ENCODE measurements around the gene U2AF2. TPM values are rescaled to one million over a fixed set of nuclear protein-coding genes. Genes with fewer than 3 reads are reported as not detected.

U2AF2 gene
- total RNA-seq, 1 experiment from 2014 or later: 183 TPM

- Histone ChIP-seq H3K4me1 (replicated peaks) (peaks cover 46% of the 10 kb centered on the region), H3K27me3 (replicated peaks) (no peaks in the 10 kb centered on the region), H3K36me3 (peaks cover 46% of the 10 kb centered on the region), H3K9me3 (replicated peaks) (no peaks in the 10 kb centered on the region), H3K27ac (no peak within 1 kb of the TSS), H3K4me3 (peak within 1 kb of the TSS; percentile 63)
- peak; percentile 74 to 76 for DNase-seq (ENCODE audit: low read depth in 1 of 2, low spot score in 2 of 2)
Observed at GRCh38 chr19:55643003-55643886, 11.6 kb upstream of the U2AF2 start, which contains the start of gene ZNF581. ZNF581 (plus strand) TSS chr19:55643649; CDS start chr19:55644572, 923 bp downstream.

DNA sequence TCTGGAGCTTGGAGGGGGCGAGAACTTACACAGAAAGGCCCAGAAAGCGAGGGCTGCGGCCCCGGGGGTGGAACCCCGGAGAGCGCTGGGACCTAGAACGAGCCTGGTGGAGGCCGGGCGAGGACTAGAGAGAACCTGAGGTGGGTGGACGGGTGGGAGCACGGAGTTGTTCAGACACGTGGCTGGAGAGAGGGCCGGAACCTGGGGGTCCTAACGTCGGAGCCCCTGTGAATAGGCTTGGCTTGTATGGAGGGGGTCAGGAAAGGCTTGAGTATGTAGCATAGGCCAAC is 11.0 kb upstream of the U2AF2 start:
- H3K27me3 ChIP-seq (replicated peaks): no peaks in the 10 kb centered on the region
- peaks cover 43% of the 10 kb centered on the region for H3K36me3 ChIP-seq
- H3K4me1 ChIP-seq (replicated peaks): peaks cover 51% of the 10 kb centered on the region
- H3K4me3 ChIP-seq: peak overlapping the region; percentile 63
- DNase-seq (ENCODE audit: low read depth in 1 of 2, low spot score in 2 of 2): no peak
- H3K9me3 ChIP-seq (replicated peaks): no peaks in the 10 kb centered on the region
- H3K27ac ChIP-seq: no peak overlapping the region

- no peak overlapping the region for H3K27ac ChIP-seq
- H3K36me3 ChIP-seq: peaks cover 40% of the 10 kb centered on the region
- peaks cover 51% of the 10 kb centered on the region for H3K4me1 ChIP-seq (replicated peaks)
- peak overlapping the region; percentile 63 for H3K4me3 ChIP-seq
- H3K9me3 ChIP-seq (replicated peaks): no peaks in the 10 kb centered on the region
- no peaks in the 10 kb centered on the region for H3K27me3 ChIP-seq (replicated peaks)
- no peak for DNase-seq (ENCODE audit: low read depth in 1 of 2, low spot score in 2 of 2)
Observed at GRCh38 chr19:55644191-55644833, 10.5 kb upstream of the U2AF2 start.

DNA sequence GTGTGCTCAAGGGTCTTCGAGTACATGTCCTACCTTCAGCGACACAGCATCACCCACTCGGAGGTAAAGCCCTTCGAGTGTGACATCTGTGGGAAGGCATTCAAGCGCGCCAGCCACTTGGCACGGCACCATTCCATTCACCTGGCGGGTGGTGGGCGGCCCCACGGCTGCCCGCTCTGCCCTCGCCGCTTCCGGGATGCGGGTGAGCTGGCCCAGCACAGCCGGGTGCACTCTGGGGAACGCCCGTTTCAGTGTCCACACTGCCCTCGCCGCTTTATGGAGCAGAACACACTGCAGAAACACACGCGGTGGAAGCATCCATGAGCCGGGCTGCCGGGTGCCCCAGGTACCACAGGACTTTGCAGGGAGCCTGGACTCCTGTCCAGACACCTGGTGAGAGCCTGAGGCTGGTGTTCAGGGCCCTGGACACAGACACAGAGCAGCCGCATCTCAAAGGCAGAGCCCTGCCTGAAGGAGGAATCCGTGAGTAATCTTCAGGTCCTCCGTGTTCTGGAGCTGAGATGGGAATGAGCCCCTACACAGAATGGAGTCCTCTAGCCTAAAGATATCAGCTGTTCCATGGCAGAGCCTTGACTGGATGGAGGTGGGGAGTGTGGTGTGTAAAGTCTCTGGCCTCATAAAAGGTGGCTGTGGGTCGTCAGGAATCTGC is 9.9 kb upstream of the U2AF2 start:
- Histone ChIP-seq H3K4me3 (peak overlapping the region; percentile 63; the same call in 1 of the 2 replicates), H3K36me3 (peaks cover 37% of the 10 kb centered on the region), H3K27me3 (replicated peaks) (no peaks in the 10 kb centered on the region)

GRCh38 chr19:55645512-55645881 is 9.3 kb upstream of the U2AF2 start:
- no peak for DNase-seq (ENCODE audit: low read depth in 1 of 2, low spot score in 2 of 2)
- Histone ChIP-seq H3K27me3 (replicated peaks) (no peaks in the 10 kb centered on the region), H3K9me3 (replicated peaks) (no peaks in the 10 kb centered on the region), H3K4me3 (no peak overlapping the region), H3K4me1 (replicated peaks) (peaks cover 39% of the 10 kb centered on the region), H3K27ac (no peak overlapping the region), H3K36me3 (peaks cover 37% of the 10 kb centered on the region)

More for the DNA sequence above, 9.9 kb upstream of the U2AF2 start:
- Histone ChIP-seq H3K9me3 (replicated peaks) (no peaks in the 10 kb centered on the region), H3K27ac (no peak overlapping the region), H3K4me1 (replicated peaks) (peaks cover 44% of the 10 kb centered on the region)
- DNase-seq (ENCODE audit: low read depth in 1 of 2, low spot score in 2 of 2): no peak

GRCh38 chr19:55646889-55647731 is 7.7 kb upstream of the U2AF2 start:
- Histone ChIP-seq H3K36me3 (peaks cover 37% of the 10 kb centered on the region), H3K4me1 (replicated peaks) (peaks cover 35% of the 10 kb centered on the region), H3K9me3 (replicated peaks) (no peaks in the 10 kb centered on the region), H3K27me3 (replicated peaks) (no peaks in the 10 kb centered on the region), H3K4me3 (no peak overlapping the region; the same call in 1 of the 2 replicates), H3K27ac (no peak overlapping the region)
- no peak for DNase-seq (ENCODE audit: low read depth in 1 of 2, low spot score in 2 of 2)

DNA sequence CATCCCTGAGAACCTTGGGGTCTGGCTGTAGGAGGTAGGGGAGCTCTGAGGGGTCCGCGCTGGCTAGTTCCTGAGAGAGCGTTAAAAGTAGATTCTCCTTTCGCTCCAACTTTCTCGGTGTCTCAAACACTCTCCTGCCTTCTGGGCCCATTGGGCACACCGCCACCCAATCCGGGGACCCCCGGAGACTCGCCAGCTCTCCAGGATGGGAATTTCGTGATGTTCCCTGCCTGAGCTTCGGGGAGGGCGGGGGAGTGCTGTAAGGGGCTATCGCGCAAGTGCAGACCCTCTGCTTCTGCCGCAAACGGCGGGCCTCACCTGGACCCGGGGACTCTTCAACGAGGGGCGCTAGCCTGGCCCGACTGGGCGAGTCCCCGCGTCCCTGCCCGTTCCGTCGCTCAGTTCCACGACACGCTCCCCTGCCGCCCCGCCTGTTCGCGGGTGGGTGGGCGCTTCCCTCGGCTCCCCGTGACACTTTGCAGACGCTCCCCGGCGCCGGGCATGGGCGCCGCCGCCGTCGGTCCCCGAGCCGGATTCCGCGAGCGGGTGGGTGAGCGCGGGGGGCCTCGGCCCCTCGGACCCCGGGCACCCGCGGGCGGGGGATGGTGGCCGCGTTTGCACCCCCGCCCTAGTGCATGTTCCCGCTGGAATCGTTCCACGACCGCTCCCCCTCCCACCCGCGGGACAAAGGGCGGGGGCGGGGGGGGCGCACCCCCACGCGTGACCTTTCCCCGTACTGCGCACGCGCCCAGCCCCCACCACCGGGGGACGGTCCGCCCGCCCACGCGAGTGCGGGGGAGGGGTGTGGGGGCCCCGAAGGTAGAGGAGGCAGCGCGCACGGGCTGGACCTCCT is 6.9 kb upstream of the U2AF2 start, which contains the start of gene CCDC106:
TSS of gene CCDC106 (plus strand) at position 481 of the 853 bp plus-strand sequence. CDS start 835 bp downstream, outside the sequence.
- H3K36me3 ChIP-seq: peaks cover 32% of the 10 kb centered on the region
- no peaks in the 10 kb centered on the region for H3K27me3 ChIP-seq (replicated peaks)
- no peaks in the 10 kb centered on the region for H3K9me3 ChIP-seq (replicated peaks)
- H3K27ac ChIP-seq: no peak within 1 kb of the TSS
- peak; percentile 67 to 69 for DNase-seq (ENCODE audit: low read depth in 1 of 2, low spot score in 2 of 2)
- H3K4me1 ChIP-seq (replicated peaks): peaks cover 27% of the 10 kb centered on the region
- peak within 1 kb of the TSS; percentile 57 for H3K4me3 ChIP-seq

DNA sequence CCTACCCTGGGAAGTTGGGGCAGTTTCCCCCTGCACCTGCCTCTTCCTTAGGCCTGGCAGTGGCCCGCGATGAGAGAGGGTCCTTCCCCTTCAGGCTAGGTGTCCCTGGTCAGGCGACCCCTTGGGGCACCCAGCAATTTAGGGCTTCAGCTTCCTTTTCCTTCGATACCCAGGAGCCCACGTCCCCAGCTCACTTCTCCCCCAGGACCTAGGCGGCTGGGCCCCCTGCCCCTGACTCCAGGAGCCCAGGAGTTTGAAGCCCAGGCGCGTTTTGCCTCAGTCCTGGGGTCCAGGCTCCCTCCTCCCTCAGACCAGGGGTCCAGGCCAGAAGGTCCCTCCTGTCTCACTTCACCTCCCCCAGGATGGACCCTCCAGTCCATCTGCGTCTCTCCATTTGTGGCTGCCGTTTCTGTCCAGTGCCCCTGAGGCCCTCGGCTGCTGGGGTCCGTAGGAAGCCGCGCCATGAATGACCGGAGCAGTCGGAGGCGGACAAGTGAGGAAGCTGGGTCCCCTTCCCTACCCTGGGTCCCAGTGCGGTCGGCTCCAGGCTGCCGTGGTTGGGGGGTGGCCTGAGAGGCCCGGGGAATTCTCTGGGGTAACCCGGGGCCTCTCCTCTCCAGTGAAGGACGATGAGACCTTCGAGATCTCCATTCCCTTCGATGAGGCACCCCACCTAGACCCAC is 6.1 kb upstream of the U2AF2 start:
- H3K9me3 ChIP-seq (replicated peaks): no peaks in the 10 kb centered on the region
- peak in 1 of 2 experiments; percentile 40 for DNase-seq (ENCODE audit: low read depth in 1 of 2, low spot score in 2 of 2)
- no peaks in the 10 kb centered on the region for H3K27me3 ChIP-seq (replicated peaks)
- peaks cover 26% of the 10 kb centered on the region for H3K4me1 ChIP-seq (replicated peaks)
- no peak overlapping the region for H3K27ac ChIP-seq
- H3K36me3 ChIP-seq: peaks cover 27% of the 10 kb centered on the region
- peak overlapping the region; percentile 57 for H3K4me3 ChIP-seq

GRCh38 chr19:55649268-55650125 is 5.3 kb upstream of the U2AF2 start:
- no peak for DNase-seq (ENCODE audit: low read depth in 1 of 2, low spot score in 2 of 2)
- H3K4me1 ChIP-seq (replicated peaks): peaks cover 22% of the 10 kb centered on the region
- H3K27me3 ChIP-seq (replicated peaks): no peaks in the 10 kb centered on the region
- H3K9me3 ChIP-seq (replicated peaks): no peaks in the 10 kb centered on the region
- H3K27ac ChIP-seq: no peak overlapping the region
- peaks cover 27% of the 10 kb centered on the region for H3K36me3 ChIP-seq
- H3K4me3 ChIP-seq: no peak overlapping the region

GRCh38 chr19:55650126-55650557 is 4.7 kb upstream of the U2AF2 start:
- Histone ChIP-seq H3K4me1 (replicated peaks) (peaks cover 16% of the 10 kb centered on the region), H3K4me3 (no peak overlapping the region), H3K27ac (no peak overlapping the region), H3K36me3 (peaks cover 23% of the 10 kb centered on the region), H3K9me3 (replicated peaks) (no peaks in the 10 kb centered on the region), H3K27me3 (replicated peaks) (no peaks in the 10 kb centered on the region)
- no peak for DNase-seq (ENCODE audit: low read depth in 1 of 2, low spot score in 2 of 2)

GRCh38 chr19:55650602-55651230 is 4.1 kb upstream of the U2AF2 start:
- H3K4me1 ChIP-seq (replicated peaks): peaks cover 16% of the 10 kb centered on the region; the same call in 1 of the 2 replicates
- no peaks in the 10 kb centered on the region for H3K9me3 ChIP-seq (replicated peaks)
- H3K27ac ChIP-seq: no peak overlapping the region
- peak in 1 of 2 experiments; percentile 41 for DNase-seq (ENCODE audit: low read depth in 1 of 2, low spot score in 2 of 2)
- no peak overlapping the region for H3K4me3 ChIP-seq
- peaks cover 23% of the 10 kb centered on the region for H3K36me3 ChIP-seq
- H3K27me3 ChIP-seq (replicated peaks): no peaks in the 10 kb centered on the region
